GM21381 (cell line): Measurements from ENCODE around the gene GABRP.

Experiments used
- ATAC-seq: cut with Tn5 transposase; IDR thresholded peaks from one replicate; pipeline ENCODE4 v1.9.1; 2021; ENCODE audit warnings: mild to moderate bottlenecking, moderate library complexity; ENCODE audit not compliant: unreplicated experiment

GABRP gene, protein sequence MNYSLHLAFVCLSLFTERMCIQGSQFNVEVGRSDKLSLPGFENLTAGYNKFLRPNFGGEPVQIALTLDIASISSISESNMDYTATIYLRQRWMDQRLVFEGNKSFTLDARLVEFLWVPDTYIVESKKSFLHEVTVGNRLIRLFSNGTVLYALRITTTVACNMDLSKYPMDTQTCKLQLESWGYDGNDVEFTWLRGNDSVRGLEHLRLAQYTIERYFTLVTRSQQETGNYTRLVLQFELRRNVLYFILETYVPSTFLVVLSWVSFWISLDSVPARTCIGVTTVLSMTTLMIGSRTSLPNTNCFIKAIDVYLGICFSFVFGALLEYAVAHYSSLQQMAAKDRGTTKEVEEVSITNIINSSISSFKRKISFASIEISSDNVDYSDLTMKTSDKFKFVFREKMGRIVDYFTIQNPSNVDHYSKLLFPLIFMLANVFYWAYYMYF

DNA sequence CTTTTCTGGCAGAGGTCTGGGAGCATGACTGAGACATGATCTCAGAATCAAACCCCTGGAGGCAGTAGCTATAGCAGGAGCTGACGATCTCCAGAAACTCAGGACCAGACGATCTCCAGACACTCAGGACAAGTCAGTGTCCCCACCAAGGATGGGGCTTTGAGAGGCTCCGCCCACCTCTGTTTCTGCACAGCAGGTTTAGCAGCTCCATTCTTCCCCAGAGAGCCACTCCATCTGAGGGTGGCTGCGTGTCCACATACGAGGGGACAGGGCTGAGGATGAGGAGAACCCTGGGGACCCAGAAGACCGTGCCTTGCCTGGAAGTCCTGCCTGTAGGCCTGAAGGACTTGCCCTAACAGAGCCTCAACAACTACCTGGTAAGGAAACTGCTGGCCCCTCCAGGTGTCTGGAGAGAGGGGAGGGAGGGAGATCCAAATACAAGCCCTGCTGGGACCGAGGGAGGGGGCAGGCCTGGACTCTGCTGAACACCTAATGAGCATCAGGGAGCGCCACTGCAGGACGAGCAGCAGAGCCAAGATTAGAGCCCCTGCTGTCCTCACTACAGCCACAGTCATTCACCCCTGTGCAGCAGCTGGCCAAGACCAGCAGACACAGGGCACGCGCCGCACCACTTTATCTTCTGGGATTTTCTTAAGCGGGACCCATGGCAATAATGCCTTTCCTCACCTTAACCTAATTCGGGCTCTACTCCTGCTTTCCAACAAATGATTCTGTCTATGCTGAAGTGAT is at the start of gene GABRP:
GABRP (plus strand) TSS at position 228 of the 750 bp plus-strand sequence. CDS start 4,891 bp downstream, outside the sequence.
- no peak for ATAC-seq

DNA sequence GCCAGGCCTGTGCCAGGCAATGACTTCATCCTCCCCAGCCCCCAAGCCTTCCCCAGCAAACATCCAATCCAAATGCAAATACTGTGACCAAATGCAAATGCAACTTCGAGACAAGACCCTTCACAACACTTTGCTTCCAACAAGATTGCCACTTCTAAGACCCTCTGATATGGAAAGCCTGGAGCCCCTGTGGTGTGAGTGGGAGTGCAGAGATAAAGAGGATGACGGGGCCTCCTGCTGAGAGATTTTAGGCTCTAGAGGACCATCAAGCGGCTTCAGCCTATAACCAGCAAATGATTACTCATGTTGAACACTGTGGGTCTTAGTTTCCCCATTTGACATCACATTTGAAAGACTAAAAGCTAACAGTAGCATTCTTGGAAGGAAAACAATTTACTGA is 46.6 kb upstream of the GABRP start:
- ATAC-seq: no peak

DNA sequence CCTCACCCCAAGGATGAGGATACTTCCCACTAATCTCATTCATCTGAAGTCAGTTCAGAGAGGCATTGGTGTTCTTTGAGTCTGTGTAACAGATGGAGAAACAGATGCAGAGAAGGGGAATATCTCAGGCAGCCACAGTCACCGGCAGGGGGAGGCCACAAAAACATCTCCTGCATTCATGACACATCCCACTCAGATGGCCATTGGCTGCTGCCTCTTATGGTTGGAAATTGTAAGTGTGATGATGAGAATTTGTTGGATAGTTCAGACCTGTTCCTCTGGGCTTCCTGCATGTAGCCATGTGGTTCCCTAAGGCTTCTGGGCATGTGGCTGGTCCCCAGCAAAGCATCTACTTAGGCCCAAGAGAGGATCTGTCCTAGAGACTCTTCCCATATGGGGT is 45.9 kb upstream of the GABRP start:
- no peak for ATAC-seq

DNA sequence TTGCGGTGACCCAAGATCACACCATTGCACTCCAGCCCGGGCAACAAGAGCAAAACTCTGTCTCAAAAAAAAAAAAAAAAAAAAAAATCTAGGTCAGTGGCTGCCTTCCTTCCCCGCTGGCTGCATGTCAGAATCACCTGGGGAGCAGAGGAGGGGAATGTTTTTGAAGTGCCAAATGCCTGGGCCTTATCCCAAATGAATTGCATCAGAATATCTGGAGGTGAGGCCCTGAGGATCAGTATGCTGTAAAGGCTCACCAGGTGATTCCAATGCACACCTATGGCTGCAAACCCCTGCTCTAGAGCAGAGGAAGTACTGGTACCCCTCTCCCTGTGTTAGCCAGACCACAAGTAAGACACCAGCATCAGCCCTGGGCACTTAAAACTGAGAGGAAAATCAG is 44.7 kb upstream of the GABRP start:
- ATAC-seq: no peak

DNA sequence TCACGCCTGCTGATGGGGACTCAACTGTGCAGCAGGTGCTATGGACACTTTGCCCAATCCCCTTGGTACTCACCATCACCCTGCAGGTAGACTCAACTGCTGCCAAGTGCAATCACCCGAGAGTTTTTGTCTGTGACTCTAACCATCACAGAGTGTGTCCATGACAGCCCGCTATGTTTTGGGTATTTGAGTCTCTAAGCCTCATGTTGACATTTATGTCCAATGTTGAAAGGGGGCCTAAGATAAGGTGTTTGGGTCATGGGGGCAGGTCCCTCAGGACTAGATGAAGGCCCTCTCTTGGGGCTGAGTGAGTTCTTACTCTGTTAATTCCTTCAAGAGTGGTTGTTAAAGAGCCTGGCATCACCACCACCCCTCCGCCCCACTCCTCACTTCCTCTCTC is 44.1 kb upstream of the GABRP start:
- no peak for ATAC-seq

DNA sequence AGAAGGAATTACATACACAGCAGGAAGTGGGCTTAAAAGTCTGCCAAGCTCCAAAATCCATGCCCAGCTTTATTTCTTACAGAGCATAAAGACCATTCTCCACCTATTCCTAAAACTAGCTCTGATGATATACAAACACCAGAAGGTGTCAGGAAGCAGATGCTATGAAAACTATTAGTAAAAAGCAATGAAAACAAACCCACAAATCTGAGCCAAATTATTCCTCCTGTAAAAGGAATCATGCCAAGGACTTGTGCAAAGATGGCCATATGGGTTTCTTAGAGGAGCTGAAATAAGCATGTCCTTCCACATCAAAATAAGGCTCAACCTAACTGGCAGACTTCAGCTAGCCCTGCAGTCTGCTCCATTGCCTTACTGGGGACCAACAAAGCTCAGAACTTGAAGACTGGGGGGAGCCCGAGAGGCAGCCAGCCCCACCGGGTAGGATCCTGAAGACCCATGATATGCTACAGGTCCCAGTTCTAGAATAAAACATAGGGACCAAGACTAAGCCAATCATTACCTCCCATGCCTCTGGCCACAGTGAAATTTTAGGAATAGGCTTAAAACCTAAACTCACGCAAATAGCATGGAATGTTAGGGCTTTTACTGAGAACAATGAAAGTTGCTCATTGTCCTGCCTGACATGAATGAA is 42.8 kb upstream of the GABRP start:
- ATAC-seq: no peak

DNA sequence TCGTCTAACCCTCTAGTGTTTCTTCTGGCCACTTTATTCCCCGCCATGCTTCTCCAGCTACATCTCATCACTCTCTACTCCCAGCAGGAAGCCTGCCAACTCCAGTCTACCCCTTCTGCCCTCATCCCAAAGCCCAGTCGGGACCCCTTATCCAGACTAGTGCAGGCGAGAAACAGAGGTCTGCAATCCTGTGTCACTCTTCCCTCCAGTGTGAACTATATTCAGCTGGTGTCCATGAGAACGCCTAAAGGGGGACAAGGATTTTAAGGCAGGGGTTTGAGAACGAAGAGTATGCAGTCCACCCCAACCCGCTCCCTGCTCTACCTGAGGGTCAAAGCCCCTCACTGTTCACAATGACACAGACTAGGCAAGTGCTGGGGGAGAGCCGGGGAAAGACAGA is 41.7 kb upstream of the GABRP start:
- no peak for ATAC-seq

DNA sequence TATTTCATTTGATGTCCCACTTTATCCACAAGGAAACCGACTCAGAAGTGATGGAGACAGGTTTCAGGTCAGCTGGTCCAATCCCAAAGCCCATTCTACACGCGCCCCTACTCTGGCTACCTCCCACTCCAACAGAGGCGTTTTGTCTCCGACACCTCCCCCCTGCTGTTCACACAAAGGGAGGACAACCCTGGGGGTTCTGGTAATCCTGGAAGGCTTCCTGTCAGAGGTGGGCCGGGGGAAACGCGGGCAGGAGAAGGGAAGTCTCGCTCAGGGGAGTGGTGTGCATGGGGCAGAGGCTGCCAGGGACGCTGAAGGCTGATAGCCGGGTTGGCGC is 39.7 kb upstream of the GABRP start:
- ATAC-seq: no peak

DNA sequence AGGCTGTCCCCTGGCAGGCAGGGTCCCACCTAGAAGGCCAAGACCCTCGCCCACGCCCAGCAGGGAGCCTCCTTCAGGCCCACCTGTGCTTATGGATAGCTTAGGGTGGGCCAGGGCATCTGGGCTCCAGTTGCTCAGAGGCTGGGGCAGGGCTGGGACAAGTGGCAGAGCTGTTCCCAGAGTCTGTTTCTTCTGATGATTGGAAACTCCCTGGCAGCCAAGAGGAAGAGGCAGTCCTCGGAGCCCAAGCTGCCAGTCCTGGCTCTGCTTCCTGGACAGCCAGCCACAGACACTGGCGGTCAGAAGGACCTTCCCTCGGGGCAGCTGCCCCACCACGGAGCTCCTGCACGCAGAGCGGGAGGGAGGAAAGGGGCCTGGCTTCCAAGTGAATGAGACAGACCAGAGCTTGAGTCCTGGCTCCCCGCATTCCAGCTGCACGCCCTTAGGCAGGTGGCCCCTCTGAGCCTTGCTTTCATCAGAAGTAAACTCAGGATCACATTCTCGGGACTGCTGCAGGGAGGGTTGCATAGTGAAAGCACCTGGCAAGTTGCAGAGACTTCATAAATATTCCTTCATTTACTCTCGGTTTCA is 37.9 kb upstream of the GABRP start:
- ATAC-seq: no peak

DNA sequence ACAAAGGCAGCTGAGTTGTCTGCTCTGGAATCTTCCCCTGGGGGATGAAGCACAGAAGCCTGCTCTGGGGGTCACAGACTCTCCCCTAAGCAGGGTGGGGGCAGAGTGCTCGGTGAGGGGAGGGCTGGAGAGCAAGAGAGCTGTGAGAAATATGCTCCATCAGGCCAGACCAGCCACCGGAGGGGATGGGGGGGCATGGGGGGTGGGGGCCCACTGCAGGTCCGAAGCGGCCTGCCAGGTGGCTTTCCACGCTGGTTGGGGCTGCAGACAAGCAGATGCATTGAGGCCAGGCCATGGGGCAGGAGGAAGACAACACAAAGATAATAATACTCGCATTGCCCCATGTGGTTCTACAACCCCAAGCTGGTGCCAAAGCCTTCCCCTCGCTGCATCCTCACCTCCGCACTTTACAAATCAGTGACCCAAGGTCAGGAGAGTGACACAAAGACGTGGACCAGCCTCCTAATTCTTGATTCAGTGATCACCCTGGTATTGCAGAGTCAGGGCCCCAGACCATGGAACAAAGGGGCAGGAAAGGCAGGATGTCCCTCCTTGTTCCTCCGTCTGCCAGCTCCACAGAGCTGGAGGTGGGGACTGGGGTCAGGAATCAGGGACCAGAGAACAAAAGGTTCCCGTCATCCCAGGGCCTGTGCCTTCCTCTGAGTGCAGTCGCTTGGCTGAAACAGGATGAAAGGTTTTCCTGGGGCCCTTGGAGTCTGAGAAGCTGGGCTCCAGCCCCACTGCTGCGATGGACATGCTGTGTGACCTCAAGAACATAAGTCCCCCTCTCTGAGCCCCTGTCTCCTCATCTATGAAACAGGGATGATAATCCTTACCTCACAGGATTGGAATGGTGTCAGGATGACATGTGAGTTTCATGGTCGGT is 37.2 kb upstream of the GABRP start:
- no peak for ATAC-seq

DNA sequence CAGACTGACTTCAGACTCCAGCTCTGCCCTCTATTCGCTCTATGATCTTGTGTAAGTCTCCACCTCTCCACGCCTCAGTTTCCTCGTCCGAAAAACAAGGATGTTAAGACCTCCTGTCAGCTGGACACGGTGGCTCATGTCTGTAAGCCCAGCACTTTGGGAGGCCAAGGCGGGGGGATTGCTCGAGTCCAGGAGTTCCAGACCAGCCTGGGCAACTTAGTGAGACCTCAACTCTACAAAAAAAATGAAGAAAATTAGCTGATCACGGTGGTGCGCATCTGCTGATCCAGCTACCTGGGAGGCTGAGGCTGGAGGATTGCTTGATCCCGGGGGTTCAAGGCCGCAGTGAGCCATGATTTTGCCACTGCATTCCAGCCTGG is 36.6 kb upstream of the GABRP start:
- no peak for ATAC-seq

DNA sequence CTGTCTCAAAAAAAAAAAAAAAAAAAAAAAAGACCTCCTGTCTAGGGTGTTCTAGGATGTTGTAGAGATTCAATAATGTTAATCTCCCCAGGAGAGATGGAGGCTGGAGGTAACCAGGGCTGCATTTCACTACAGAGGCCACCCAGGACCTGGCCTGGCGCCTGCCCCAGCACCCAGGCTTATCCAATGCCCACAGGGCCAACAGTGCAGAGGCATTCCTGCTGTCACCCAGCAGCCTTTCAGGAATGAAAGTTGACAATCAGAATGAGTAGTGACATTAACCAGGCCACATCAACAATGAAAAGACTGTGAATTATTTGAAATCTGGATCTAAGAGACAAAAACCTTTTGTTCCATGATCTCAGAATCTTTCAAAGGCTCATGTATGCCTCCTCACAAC is 36.2 kb upstream of the GABRP start:
- no peak for ATAC-seq

DNA sequence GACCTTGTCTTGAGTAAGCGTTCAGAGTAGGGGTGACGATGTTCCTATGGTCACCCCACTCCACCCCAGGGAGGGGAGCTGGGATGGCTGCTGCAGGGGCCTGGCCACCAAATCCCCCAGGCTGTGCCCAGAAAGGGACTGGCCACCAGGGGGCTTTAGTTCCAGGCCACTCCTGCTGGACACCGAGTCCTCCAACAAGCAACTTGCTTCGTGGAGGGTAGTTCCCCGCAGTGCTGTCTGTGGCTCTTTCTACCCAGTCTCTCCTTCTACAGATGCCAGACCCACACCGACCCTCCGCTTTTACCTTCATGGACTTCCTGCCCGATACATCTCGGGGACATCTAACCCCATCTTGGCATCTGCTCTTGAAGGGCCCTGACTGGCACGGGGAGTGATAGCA is 35.7 kb upstream of the GABRP start:
- ATAC-seq: no peak

DNA sequence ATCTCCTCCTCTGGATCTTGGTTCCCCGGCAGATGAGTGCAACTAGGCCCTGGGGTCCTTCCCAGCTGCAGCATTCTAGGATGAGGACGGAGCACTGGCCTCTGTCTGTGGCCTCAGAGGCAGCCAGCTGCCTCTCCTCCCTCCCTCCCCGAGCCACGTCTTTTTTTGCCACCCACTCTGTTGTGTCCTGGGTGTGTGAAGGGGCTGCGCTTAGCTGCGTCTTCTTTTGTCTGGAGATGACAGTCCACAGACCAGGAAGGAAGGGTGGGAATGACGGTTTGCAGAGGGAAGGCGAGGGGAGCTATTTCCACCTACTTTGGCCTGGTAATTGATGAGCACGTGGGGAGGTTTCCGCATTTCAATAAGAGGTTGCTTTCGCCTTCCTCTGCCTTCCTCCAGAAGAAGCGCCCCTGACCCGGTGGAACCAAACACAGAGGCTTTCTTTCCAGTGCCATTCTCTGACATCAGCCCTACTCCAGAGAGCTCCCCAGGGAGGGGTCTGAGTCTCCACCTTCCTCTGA is 34.5 kb upstream of the GABRP start:
- ATAC-seq: no peak

DNA sequence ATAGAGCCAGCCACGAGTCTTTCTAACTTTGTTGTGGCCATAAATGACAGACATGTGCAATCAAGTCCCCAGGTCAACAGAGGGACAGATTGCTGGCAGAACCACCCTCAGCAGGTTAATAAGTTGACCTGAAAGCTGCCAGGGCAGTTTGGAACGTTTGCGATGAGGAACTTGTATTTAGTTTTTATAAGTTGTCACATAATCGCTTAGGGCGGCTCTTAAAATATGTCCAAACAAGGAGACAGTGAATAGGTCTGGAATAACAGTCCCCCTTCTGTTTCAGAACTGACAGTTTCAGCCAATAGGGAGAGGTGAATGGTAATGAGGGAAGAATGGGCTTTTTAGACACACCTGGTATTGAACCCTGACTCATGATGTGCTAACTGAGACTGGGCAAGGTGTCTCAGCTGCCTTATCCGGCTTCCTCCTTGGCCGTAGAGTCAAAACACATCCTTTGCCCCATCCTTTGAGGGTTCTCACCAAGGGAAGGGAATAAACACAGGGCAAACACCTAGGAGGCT is 33.6 kb upstream of the GABRP start:
- no peak for ATAC-seq

DNA sequence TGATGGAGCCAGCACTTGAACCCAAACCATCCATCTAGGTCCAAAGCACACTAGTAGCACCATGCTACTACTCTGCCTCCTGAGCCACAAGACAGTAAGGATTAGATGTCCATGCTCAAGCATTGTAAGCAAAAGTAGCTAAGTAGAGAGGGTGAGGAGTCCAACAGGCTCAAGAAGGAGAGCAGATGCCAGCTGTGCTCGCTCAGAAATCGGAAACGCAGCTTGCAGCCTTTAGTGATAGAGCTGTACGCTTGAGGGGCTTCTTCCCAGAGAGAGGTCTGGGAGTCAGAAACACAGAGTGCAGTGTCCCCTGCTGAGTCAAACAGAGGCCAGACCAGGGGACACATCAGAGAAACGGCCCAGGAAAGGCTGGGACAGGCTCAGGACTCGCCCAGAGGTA is 32.7 kb upstream of the GABRP start:
- ATAC-seq: no peak

DNA sequence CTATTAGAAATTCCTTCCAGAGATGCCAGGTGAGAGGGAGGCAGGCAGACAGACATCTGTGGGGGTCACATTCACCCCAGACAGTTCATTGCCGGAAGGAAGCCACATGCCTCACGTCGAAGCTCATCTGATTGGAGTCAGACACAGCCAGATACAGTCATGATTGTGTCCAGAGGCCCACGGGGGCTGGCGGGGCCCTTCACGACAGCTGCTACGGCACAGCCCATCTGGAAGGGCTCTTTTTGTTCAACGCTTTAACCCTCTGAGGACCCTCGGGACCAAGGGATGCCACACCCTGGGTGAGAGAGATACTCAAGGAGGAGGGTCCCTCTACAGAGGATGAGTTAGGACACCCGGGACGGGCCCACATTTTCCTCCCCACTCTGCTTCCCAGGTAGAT is 31.9 kb upstream of the GABRP start:
- ATAC-seq: no peak

DNA sequence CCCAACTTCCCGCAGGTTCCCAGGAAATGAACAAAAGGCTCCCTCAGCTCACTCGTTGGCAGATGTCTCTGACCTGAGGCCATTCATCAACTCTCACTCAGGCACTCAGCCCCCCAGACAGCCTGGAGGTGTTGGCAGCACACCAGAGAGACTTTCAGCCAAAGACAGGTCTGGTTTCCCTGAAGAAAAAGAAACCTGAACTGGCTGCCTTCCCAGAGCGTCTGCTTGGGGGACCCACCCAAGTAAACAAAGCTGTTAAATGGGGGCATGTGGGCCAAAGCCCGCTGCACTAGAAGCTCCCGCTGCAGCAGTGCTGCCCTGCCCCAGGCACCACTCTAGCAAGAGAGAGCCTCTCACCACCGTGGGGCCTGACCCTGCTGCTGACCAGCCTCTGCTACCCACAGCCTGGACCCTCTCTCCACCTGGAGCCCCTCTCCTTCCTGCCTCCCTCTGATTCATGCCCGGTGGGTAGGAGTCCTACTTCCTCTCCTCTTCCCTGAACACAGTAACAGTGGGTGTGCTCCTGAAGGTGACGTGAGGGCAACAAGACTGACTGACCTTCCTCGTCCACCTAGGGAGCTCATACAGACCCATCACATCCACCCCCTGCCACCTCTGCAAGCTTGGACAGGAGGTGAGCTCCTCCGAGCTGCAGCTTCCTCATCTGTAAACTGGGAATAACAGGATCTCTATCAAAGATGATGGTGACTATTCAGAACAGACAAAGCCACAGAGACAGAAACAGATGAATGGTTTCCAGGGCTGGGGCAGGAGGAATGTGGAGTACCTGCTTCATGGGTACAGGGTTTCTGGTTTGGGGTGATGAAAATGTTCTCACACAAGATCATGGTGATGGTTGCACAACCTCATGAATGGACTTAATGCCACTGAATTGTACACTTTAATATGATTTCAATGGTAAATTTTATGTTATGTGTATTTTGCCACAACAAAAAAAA is 31.0 kb upstream of the GABRP start:
- no peak for ATAC-seq

DNA sequence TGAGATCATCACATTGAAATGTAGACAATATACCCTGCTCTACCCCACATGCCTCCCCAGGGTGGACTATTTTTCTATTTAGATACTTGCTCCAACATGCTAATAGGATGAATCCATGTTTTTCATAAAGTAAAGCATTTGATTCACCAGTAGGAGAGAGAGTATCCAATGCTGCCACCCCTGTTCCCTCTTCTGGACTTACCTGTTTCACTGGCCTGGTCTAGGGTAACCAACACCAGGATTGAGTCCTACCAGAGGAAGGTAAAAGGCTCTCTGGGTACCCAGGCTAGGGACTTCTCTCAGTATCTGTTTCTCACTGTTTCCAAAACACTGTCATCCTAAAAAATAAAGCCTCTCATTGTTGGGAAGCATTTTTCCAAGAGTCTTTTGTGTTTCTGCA is 30.2 kb upstream of the GABRP start:
- ATAC-seq: no peak
